ENCODE measurements around the gene SLC5A5. TPM values are rescaled to one million over a fixed set of nuclear protein-coding genes. Genes with fewer than 3 reads are reported as not detected.

The SLC5A5 gene
- total and polyA plus RNA-seq, 2 of the 8 experiments (the other 6 are each of a cell fraction or from before 2014, with no cell fraction given) = 1.5 to 1.8 TPM

- TF ChIP-seq, protein P1, sequence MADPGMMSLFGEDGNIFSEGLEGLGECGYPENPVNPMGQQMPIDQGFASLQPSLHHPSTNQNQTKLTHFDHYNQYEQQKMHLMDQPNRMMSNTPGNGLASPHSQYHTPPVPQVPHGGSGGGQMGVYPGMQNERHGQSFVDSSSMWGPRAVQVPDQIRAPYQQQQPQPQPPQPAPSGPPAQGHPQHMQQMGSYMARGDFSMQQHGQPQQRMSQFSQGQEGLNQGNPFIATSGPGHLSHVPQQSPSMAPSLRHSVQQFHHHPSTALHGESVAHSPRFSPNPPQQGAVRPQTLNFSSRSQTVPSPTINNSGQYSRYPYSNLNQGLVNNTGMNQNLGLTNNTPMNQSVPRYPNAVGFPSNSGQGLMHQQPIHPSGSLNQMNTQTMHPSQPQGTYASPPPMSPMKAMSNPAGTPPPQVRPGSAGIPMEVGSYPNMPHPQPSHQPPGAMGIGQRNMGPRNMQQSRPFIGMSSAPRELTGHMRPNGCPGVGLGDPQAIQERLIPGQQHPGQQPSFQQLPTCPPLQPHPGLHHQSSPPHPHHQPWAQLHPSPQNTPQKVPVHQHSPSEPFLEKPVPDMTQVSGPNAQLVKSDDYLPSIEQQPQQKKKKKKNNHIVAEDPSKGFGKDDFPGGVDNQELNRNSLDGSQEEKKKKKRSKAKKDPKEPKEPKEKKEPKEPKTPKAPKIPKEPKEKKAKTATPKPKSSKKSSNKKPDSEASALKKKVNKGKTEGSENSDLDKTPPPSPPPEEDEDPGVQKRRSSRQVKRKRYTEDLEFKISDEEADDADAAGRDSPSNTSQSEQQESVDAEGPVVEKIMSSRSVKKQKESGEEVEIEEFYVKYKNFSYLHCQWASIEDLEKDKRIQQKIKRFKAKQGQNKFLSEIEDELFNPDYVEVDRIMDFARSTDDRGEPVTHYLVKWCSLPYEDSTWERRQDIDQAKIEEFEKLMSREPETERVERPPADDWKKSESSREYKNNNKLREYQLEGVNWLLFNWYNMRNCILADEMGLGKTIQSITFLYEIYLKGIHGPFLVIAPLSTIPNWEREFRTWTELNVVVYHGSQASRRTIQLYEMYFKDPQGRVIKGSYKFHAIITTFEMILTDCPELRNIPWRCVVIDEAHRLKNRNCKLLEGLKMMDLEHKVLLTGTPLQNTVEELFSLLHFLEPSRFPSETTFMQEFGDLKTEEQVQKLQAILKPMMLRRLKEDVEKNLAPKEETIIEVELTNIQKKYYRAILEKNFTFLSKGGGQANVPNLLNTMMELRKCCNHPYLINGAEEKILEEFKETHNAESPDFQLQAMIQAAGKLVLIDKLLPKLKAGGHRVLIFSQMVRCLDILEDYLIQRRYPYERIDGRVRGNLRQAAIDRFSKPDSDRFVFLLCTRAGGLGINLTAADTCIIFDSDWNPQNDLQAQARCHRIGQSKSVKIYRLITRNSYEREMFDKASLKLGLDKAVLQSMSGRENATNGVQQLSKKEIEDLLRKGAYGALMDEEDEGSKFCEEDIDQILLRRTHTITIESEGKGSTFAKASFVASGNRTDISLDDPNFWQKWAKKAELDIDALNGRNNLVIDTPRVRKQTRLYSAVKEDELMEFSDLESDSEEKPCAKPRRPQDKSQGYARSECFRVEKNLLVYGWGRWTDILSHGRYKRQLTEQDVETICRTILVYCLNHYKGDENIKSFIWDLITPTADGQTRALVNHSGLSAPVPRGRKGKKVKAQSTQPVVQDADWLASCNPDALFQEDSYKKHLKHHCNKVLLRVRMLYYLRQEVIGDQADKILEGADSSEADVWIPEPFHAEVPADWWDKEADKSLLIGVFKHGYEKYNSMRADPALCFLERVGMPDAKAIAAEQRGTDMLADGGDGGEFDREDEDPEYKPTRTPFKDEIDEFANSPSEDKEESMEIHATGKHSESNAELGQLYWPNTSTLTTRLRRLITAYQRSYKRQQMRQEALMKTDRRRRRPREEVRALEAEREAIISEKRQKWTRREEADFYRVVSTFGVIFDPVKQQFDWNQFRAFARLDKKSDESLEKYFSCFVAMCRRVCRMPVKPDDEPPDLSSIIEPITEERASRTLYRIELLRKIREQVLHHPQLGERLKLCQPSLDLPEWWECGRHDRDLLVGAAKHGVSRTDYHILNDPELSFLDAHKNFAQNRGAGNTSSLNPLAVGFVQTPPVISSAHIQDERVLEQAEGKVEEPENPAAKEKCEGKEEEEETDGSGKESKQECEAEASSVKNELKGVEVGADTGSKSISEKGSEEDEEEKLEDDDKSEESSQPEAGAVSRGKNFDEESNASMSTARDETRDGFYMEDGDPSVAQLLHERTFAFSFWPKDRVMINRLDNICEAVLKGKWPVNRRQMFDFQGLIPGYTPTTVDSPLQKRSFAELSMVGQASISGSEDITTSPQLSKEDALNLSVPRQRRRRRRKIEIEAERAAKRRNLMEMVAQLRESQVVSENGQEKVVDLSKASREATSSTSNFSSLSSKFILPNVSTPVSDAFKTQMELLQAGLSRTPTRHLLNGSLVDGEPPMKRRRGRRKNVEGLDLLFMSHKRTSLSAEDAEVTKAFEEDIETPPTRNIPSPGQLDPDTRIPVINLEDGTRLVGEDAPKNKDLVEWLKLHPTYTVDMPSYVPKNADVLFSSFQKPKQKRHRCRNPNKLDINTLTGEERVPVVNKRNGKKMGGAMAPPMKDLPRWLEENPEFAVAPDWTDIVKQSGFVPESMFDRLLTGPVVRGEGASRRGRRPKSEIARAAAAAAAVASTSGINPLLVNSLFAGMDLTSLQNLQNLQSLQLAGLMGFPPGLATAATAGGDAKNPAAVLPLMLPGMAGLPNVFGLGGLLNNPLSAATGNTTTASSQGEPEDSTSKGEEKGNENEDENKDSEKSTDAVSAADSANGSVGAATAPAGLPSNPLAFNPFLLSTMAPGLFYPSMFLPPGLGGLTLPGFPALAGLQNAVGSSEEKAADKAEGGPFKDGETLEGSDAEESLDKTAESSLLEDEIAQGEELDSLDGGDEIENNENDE (IDR thresholded peaks at IDR 0.05; ENCODE audit: insufficient replicate concordance, low read length) = no peak
Measured at GRCh38 chr19:17837972-17838371, 33.8 kb upstream of the SLC5A5 start (continued).
